GM19397 (cell line): ENCODE measurements around the gene CAMKK1.

ENCODE experiments used
- ATAC-seq: cut with Tn5 transposase; IDR thresholded peaks from one replicate; pipeline ENCODE4 v1.9.1; 2021; ENCODE audit warnings: mild to moderate bottlenecking, moderate library complexity; ENCODE audit not compliant: unreplicated experiment

The CAMKK1 gene

DNA sequence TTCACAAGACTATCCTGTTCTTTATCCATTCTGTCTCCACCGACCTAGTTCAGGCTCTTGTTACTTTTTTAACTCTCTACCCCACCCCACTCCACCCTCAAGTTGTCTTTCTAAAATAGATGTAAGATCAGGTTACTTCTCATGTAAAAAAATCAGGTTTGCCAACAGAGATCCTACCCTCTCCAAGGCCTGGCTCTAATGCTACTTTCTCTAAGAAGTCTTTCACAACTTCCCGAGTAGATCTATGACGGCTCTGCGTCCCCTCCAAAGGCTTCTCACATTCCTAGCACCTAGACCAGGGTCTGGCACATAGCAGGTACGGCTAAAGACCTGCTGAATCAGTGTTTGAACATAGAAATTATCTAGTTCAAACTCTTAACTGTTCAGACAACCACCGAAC lies 77.7 kb downstream of the CAMKK1 start:
- no peak for ATAC-seq

DNA sequence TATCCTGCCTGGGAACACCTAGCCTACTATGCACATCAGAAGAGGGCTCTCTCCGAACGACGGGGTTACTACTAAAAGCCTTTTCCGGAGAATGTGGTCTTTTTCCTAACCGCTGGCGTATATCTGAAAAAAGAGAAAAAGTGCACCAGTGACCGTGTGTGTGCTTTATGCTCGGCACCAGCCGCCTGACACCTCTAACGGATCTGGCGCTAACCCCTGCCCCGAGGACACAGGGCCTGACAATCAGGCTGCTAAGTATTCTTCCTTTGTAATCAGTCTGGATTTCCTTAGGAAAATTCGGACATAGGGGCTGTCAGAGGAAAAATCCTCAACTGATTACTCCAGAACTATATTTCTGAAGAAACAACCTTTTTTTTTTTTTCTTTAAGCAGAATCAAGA lies 78.5 kb downstream of the CAMKK1 start:
- no peak for ATAC-seq

DNA sequence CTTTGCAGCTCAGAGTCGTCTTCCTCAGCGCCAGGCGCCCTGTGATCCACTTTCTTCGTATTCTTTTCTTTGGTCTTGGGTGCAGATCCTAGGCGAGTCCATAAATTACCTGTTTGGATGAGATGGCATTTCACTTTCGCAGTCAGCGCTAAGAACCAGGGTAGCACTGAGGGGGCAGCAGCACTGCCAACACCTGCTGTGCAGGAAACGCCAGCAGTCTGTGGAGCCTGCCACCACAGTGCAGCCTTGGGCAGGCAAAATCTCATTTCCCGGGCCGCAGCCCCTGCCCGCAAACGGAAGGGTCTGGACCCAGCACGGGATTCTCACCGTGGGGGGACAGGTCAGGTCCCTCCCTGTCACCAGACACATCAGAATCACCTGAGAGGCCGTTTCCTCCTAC lies 79.7 kb downstream of the CAMKK1 start:
- no peak for ATAC-seq

GRCh38 chr17:3812771-3813170 lies 80.1 kb downstream of the CAMKK1 start:
- ATAC-seq: no peak

GRCh38 chr17:3812284-3812683 lies 80.6 kb downstream of the CAMKK1 start:
- ATAC-seq: no peak
